Common myeloid progenitor, CD34-positive (primary cell): Measurements from ENCODE around the gene CASP2.

ENCODE experiments used
- CTCF ChIA-PET: fragments of 350-600 bp; sonication (Branson Sonifier 250); formaldehyde crosslinking; loops from one replicate; lab custom pipeline; 2021; ENCODE audit warnings: antibody characterized with exemption; lab: Charles Lee
- POLR2A ChIA-PET: fragments of 350-600 bp; sonication (Branson Sonifier 250); formaldehyde crosslinking; loops from one replicate; lab custom pipeline; 2021; ENCODE audit warnings: antibody characterized with exemption; lab: Charles Lee
- DNase-seq, 3 donors: peaks; one replicate each; pipeline versions ENCODE4 v3.0.0 to v3.0.0-alpha.2; 2013
- H3K27ac ChIP-seq, 2 experiments: 1 replicate in 1 of 2; 2 replicates in 1 of 2; pipeline ENCODE4 v1.7.0; 2013; ENCODE audit warnings: inconsistent platforms in 2 of 2, low read length in 2 of 2, mild to moderate bottlenecking in 2 of 2, low read depth in 1 of 2, moderate library complexity in 1 of 2; ENCODE audit not compliant: severe bottlenecking in 2 of 2, insufficient read depth in 1 of 2, poor library complexity in 1 of 2
- H3K27me3 ChIP-seq, 5 experiments: replicated peaks in 2 of 5; 1 replicate in 3 of 5; 2 replicates in 2 of 5; pipeline versions ENCODE4 v1.6.1 to v1.7.0; 2013; ENCODE audit warnings: low read length in 4 of 5, mild to moderate bottlenecking in 2 of 5, moderate library complexity in 2 of 5, inconsistent platforms in 1 of 5; ENCODE audit not compliant: insufficient read depth in 5 of 5, control insufficient read depth in 4 of 5
- H3K36me3 ChIP-seq, 4 experiments: 1 replicate in 2 of 4; 2 replicates in 2 of 4; pipeline versions ENCODE4 v1.6.1 to v1.7.0; 2013; ENCODE audit warnings: low read length in 3 of 4, control low read depth in 1 of 4, mild to moderate bottlenecking in 1 of 4; ENCODE audit not compliant: control insufficient read depth in 4 of 4, insufficient read depth in 4 of 4
- H3K4me1 ChIP-seq, 4 experiments: 1 replicate in 3 of 4; 2 replicates in 1 of 4; pipeline versions ENCODE4 v1.6.1 to v1.7.1; 2013; ENCODE audit warnings: low read length in 3 of 4, mild to moderate bottlenecking in 3 of 4, control low read depth in 1 of 4, inconsistent platforms in 1 of 4, moderate library complexity in 1 of 4; ENCODE audit not compliant: control insufficient read depth in 4 of 4, insufficient read depth in 4 of 4; ENCODE audit errors: control extremely low read depth in 1 of 4
- H3K4me3 ChIP-seq, 7 experiments: 1 replicate in 4 of 7; 2 replicates in 3 of 7; pipeline versions ENCODE4 v1.5.1 to v1.7.0; 2013; ENCODE audit warnings: mild to moderate bottlenecking in 7 of 7, low read length in 6 of 7, moderate library complexity in 6 of 7, inconsistent platforms in 2 of 7, low read depth in 2 of 7, control low read depth in 1 of 7; ENCODE audit not compliant: insufficient read depth in 4 of 7, control insufficient read depth in 1 of 7; ENCODE audit errors: extremely low read depth in 1 of 7
- H3K9me3 ChIP-seq, 5 experiments: 1 replicate in 4 of 5; 2 replicates in 1 of 5; pipeline versions ENCODE4 v1.6.1 to v1.7.1; 2013; ENCODE audit warnings: low read length in 4 of 5, mild to moderate bottlenecking in 2 of 5, inconsistent platforms in 1 of 5, low read depth in 1 of 5, moderate library complexity in 1 of 5; ENCODE audit not compliant: control insufficient read depth in 4 of 5, insufficient read depth in 2 of 5; ENCODE audit errors: control extremely low read depth in 1 of 5
- WGBS: methylation state at CpG from one replicate; pipeline ENCODE4 v1.1.5; 2013; ENCODE audit not compliant: insufficient coverage; 5-methylcytosine and 5-hydroxymethylcytosine counted together

Gene CASP2

GRCh38 chr7:143322760-143323633, 34.8 kb downstream of the CASP2 start:
- no peaks in the 10 kb centered on the region for H3K36me3 ChIP-seq
- no peak overlapping the region for H3K4me3 ChIP-seq
- H3K27ac ChIP-seq = no peak overlapping the region
- peaks cover 2 to 24% (median 8%) of the 10 kb centered on the region in 4 experiments for H3K4me1 ChIP-seq
- ChIA-PET POLR2A (no interaction called here), CTCF (interaction anchor here (0.9 to 2.2 kb wide), 6 partner anchors 16 to 83 kb away, joined by 3 to 6 read pairs (median 3); no protein-coding TSS in a partner anchor)
- H3K9me3 ChIP-seq = no peaks in the 10 kb centered on the region
- DNase-seq = no peak
- WGBS = 64% methylated on average over 18 of the region's 23 CpGs
- no peaks in the 10 kb centered on the region for H3K27me3 ChIP-seq

GRCh38 chr7:143323653-143324052, 35.5 kb downstream of the CASP2 start:
- no peaks in the 10 kb centered on the region for H3K9me3 ChIP-seq
- WGBS = 91% methylated on average over 10 of the region's 12 CpGs
- CTCF ChIA-PET = interaction anchor here (0.9 to 1.6 kb wide), 5 partner anchors 19 to 83 kb away, joined by 3 to 5 read pairs (median 3); no protein-coding TSS in a partner anchor
- no peaks in the 10 kb centered on the region for H3K27me3 ChIP-seq
- H3K4me3 ChIP-seq = no peak overlapping the region
- DNase-seq = no peak
- H3K36me3 ChIP-seq = no peaks in the 10 kb centered on the region
- no peak overlapping the region for H3K27ac ChIP-seq
- POLR2A ChIA-PET = no interaction called here
- peaks cover 2 to 24% (median 8%) of the 10 kb centered on the region in 4 experiments for H3K4me1 ChIP-seq

- no CpG with 5 or more reads among the region's 2 CpGs for WGBS
- Histone ChIP-seq H3K9me3 (no peaks in the 10 kb centered on the region), H3K4me1 (peaks cover 2 to 24% (median 8%) of the 10 kb centered on the region in 4 experiments), H3K4me3 (no peak overlapping the region), H3K27ac (no peak overlapping the region), H3K36me3 (no peaks in the 10 kb centered on the region), H3K27me3 (no peaks in the 10 kb centered on the region)
- ChIA-PET POLR2A (no interaction called here), CTCF (interaction anchor here (0.8 to 1.6 kb wide), 6 partner anchors 10 to 85 kb away, joined by 3 to 6 read pairs (median 4); partner anchors contain the start of gene CLCN1)
- no peak for DNase-seq
Observed at GRCh38 chr7:143325240-143325639, 37.1 kb downstream of the CASP2 start.

GRCh38 chr7:143327903-143328302, 39.8 kb downstream of the CASP2 start:
- 95% methylated on average over 5 of the region's 5 CpGs for WGBS
- Histone ChIP-seq H3K36me3 (no peaks in the 10 kb centered on the region), H3K27me3 (no peaks in the 10 kb centered on the region), H3K9me3 (no peaks in the 10 kb centered on the region), H3K4me3 (no peak overlapping the region), H3K4me1 (peaks cover 1 to 14% (median 6%) of the 10 kb centered on the region in 4 experiments), H3K27ac (no peak overlapping the region)
- ChIA-PET CTCF (interaction anchor here (0.7 to 2.3 kb wide), 6 partner anchors 17 to 87 kb away, joined by 3 to 9 read pairs (median 5); no protein-coding TSS in a partner anchor), POLR2A (interaction anchor here (1.2 kb wide), 1 partner anchor 9 kb away, joined by 3 read pairs; no protein-coding TSS in a partner anchor)
- DNase-seq = no peak

- 98% methylated on average over 7 of the region's 10 CpGs for WGBS
- no peaks in the 10 kb centered on the region for H3K36me3 ChIP-seq
- H3K4me3 ChIP-seq = no peak overlapping the region
- ChIA-PET POLR2A (no interaction called here), CTCF (interaction anchor here (0.7 to 2.3 kb wide), 5 partner anchors 12 to 89 kb away, joined by 3 to 9 read pairs (median 3); no protein-coding TSS in a partner anchor)
- H3K27me3 ChIP-seq = no peaks in the 10 kb centered on the region
- H3K9me3 ChIP-seq = no peaks in the 10 kb centered on the region
- no peak for DNase-seq
- H3K27ac ChIP-seq = no peak overlapping the region
- H3K4me1 ChIP-seq = peaks cover 0 to 12% (median 5%) of the 10 kb centered on the region in 4 experiments
Observed at GRCh38 chr7:143329471-143330170, 41.5 kb downstream of the CASP2 start.

GRCh38 chr7:143331179-143331801, 43.1 kb downstream of the CASP2 start:
- H3K9me3 ChIP-seq = no peaks in the 10 kb centered on the region
- peak in 2 of 3 donors; percentile 58 to 61 for DNase-seq
- H3K4me1 ChIP-seq = peaks cover 0 to 8% (median 1%) of the 10 kb centered on the region in 4 experiments
- ChIA-PET POLR2A (no interaction called here), CTCF (interaction anchor here (0.7 to 2.3 kb wide), 6 partner anchors 11 to 112 kb away, joined by 3 to 7 read pairs (median 3); no protein-coding TSS in a partner anchor)
- H3K27ac ChIP-seq = no peak overlapping the region
- H3K27me3 ChIP-seq = no peaks in the 10 kb centered on the region
- no peaks in the 10 kb centered on the region for H3K36me3 ChIP-seq
- no peak overlapping the region for H3K4me3 ChIP-seq
- WGBS = 95% methylated on average over 6 of the region's 8 CpGs
